ENCODE measurements around the gene TMEM248.
A peak's percentile ranks its signal among the peaks of the same experiment; 100 is the strongest.
"Not testable (repeated sequence)": the region's sequence is repeated elsewhere in the genome, so short reads cannot be mapped to it uniquely, and the experiment has no call there.

TMEM248 gene, protein sequence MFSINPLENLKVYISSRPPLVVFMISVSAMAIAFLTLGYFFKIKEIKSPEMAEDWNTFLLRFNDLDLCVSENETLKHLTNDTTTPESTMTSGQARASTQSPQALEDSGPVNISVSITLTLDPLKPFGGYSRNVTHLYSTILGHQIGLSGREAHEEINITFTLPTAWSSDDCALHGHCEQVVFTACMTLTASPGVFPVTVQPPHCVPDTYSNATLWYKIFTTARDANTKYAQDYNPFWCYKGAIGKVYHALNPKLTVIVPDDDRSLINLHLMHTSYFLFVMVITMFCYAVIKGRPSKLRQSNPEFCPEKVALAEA

DNA sequence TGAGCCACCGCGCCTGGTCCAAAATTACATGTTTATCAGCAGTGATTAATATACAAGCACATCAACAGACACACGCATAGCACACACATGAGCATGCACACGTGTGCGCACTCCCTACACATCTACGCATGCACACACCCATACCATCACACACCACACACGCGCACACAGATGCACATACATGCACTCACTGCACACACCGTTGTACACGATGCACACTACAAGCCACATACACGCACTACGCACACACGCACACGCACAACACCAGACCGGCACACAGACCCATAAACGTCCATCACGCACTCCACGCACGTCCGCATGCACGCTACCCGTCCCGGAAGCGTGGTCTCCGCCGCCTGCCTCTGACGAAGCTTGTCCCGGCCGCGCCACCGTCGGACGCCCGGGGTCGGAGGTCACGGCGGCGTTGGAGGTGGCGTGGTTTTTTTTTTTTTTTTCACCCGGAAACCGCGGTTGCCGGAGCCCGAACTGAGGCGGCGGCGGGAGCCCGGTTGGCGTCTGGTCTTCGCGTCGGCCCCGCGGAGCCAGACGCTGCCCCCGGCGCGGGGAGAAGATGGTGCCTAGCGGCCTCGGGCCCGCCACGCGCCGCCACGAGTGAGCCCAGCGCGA is at the start of gene TMEM248:
TMEM248 (plus strand) TSS at position 457 of the 627 bp plus-strand sequence. CDS start 20,641 bp downstream, outside the sequence.
- H3K27ac Mint-ChIP-seq = peak within 1 kb of the TSS; percentile 96 to 99
- no peaks in the 10 kb centered on the region for H3K9me3 Mint-ChIP-seq
- DNase-seq (peak; percentile 88 to 94), ATAC-seq (peak; percentile 97)
- H3K27me3 Mint-ChIP-seq = no peaks in the 10 kb centered on the region
- peak within 1 kb of the TSS; percentile 89 to 99 for H3K4me3 Mint-ChIP-seq
- H3K4me1 Mint-ChIP-seq = peaks cover 35% of the 10 kb centered on the region

- H3K27me3 Mint-ChIP-seq = no peaks in the 10 kb centered on the region
- peaks cover 29% of the 10 kb centered on the region for H3K4me1 Mint-ChIP-seq
- no peaks in the 10 kb centered on the region for H3K9me3 Mint-ChIP-seq
- no peak overlapping the region for H3K4me3 Mint-ChIP-seq
- DNase-seq (no peak), ATAC-seq (no peak)
- no peak overlapping the region for H3K27ac Mint-ChIP-seq
These were observed 47.5 kb upstream of the TMEM248 start for GRCh38 chr7:66873476-66873875.

GRCh38 chr7:66877577-66878300 is 43.3 kb upstream of the TMEM248 start:
- ATAC-seq (peak; percentile 72), DNase-seq (no peak)
- Mint-ChIP-seq H3K27me3 (no peaks in the 10 kb centered on the region), H3K4me1 (peaks cover 15% of the 10 kb centered on the region), H3K9me3 (no peaks in the 10 kb centered on the region), H3K27ac (peak overlapping the region; percentile 50 to 80), H3K4me3 (no peak overlapping the region)

- peak overlapping the region in 1 of 2 donors; percentile 36 for H3K27ac Mint-ChIP-seq
- not testable (repeated sequence) for H3K4me3 Mint-ChIP-seq, H3K27me3 Mint-ChIP-seq, ATAC-seq, H3K9me3 Mint-ChIP-seq, DNase-seq
- peaks cover 15% of the 10 kb centered on the region for H3K4me1 Mint-ChIP-seq
These were observed 42.7 kb upstream of the TMEM248 start for GRCh38 chr7:66878301-66878685.

GRCh38 chr7:66880053-66880452 is 41.0 kb upstream of the TMEM248 start:
- no peak for DNase-seq
- Mint-ChIP-seq H3K27me3 (no peaks in the 10 kb centered on the region), H3K9me3 (no peaks in the 10 kb centered on the region), H3K4me1 (peaks cover 27% of the 10 kb centered on the region), H3K4me3 (no peak overlapping the region), H3K27ac (no peak overlapping the region)
- no peak for ATAC-seq

DNA sequence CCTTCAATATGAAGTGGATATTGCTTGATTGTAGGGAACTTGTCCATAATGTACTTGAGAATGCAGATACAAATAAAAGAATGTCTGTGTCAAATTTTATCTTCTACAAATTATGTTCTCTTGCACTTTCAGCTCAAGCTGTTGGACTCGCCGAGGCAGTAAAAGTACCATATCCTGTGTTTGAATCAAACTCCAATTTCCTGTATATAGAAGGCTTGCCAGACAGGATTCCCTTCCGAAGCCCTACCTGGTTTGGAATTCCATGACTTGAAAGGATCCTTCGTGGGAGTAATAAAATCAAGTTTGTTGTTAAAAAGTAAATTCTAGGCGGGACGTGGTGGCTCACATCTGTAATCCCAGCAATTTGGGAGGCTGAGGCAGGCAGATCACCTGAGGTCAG is 40.4 kb upstream of the TMEM248 start:
- DNase-seq, H3K27ac Mint-ChIP-seq, ATAC-seq, H3K4me3 Mint-ChIP-seq, H3K27me3 Mint-ChIP-seq, H3K9me3 Mint-ChIP-seq: not testable (repeated sequence)
- peaks cover 32% of the 10 kb centered on the region for H3K4me1 Mint-ChIP-seq

DNA sequence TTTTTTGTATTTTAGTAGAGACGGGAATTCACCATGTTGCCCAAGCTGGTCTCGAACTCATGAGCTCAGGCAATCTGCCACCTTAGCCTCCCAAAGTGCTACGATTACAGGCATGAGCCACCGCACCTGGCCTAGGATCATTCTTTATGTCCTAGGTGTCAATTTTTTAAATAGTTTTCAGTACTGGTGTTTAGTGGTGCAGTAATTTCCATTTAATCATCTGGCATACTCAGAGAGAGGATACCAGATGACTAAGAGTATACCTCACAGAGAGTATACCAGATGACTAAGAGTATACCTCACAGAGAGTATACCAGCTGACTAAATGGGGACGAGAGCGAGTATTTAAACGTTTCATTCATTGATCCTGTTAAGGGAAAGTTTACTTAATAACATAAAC is 37.3 kb upstream of the TMEM248 start:
- peak; percentile 83 for ATAC-seq
- H3K4me3 Mint-ChIP-seq = no peak overlapping the region
- peak overlapping the region; percentile 65 to 83 for H3K27ac Mint-ChIP-seq
- H3K4me1 Mint-ChIP-seq = peaks cover 43% of the 10 kb centered on the region
- no peaks in the 10 kb centered on the region for H3K9me3 Mint-ChIP-seq
- no peak for DNase-seq
- H3K27me3 Mint-ChIP-seq = no peaks in the 10 kb centered on the region

- not testable (repeated sequence) for H3K27me3 Mint-ChIP-seq, H3K4me3 Mint-ChIP-seq, H3K9me3 Mint-ChIP-seq, DNase-seq, ATAC-seq, H3K27ac Mint-ChIP-seq
- peaks cover 43% of the 10 kb centered on the region for H3K4me1 Mint-ChIP-seq
These were observed 36.5 kb upstream of the TMEM248 start for GRCh38 chr7:66884556-66884955.

DNA sequence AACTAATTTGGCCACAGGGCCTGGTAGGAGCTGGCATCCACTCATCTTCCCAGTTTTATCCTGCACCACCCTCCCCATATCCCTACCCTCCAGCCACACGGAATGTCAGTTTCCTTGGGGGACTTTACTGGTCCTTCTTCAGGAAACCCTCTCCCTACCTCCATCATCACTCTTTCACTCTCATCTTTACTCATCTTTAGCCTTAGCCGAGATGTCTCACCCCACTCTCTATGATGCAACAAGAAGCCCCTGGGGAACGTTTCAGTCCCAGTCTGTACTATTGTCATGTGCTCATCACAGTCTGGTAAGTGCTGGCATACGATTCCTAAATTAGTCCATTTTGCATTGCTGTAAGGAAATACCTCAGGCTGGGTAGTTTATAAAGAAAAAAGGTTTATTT is 34.9 kb upstream of the TMEM248 start:
- no peaks in the 10 kb centered on the region for H3K9me3 Mint-ChIP-seq
- H3K27me3 Mint-ChIP-seq = no peaks in the 10 kb centered on the region
- DNase-seq (peak in 1 of 2 donors; percentile 21), ATAC-seq (peak; percentile 48)
- H3K4me3 Mint-ChIP-seq = peak overlapping the region in 1 of 2 donors; percentile 6
- H3K27ac Mint-ChIP-seq = peak overlapping the region in 1 of 2 donors; percentile 21
- peaks cover 43% of the 10 kb centered on the region for H3K4me1 Mint-ChIP-seq

GRCh38 chr7:66888223-66888622 is 32.8 kb upstream of the TMEM248 start:
- not testable (repeated sequence) for H3K9me3 Mint-ChIP-seq, DNase-seq, H3K27me3 Mint-ChIP-seq, ATAC-seq, H3K4me3 Mint-ChIP-seq
- Mint-ChIP-seq H3K4me1 (peaks cover 43% of the 10 kb centered on the region), H3K27ac (peak overlapping the region in 1 of 2 donors; percentile 63)

DNA sequence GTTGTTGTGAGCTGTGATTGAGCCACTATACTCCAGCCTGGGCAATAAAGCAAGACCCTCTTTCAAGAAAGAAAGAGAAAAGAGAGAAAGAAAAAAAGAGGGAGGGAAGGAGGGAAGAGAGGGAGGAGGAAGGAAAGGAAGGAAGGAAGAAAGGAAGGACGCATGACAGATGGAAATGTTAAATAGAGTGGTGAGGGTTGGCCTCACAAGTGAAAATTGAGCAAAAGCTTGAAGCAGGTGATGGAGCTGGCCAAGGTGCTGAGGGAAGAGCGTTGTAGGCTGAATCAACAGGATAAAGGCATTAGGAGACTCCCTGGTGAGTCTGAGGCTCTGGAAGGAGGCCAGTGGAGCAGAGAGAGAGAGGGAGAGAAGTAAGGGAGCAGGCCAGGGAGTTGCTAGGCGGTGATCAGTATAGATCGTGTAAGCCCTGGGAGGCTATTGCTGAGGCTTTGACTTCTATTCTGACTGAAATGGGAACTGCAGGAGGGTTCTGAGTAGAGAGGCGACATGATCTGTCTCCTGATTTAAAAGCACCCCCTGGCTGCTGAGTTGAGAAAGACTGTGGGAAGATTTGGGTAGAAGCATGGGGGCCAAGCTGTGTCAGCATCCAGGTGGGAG is 26.5 kb upstream of the TMEM248 start:
- ATAC-seq (no peak), DNase-seq (no peak)
- Mint-ChIP-seq H3K27ac (peak overlapping the region; percentile 29 to 34), H3K9me3 (no peaks in the 10 kb centered on the region), H3K4me1 (no peaks in the 10 kb centered on the region), H3K4me3 (no peak overlapping the region), H3K27me3 (no peaks in the 10 kb centered on the region)

- DNase-seq = no peak
- ATAC-seq = no peak
- Mint-ChIP-seq H3K9me3 (no peaks in the 10 kb centered on the region), H3K27ac (no peak overlapping the region), H3K4me1 (no peaks in the 10 kb centered on the region), H3K27me3 (no peaks in the 10 kb centered on the region), H3K4me3 (no peak overlapping the region)
These were observed 24.6 kb upstream of the TMEM248 start for GRCh38 chr7:66896441-66896840.

GRCh38 chr7:66899552-66900280 is 21.3 kb upstream of the TMEM248 start:
- DNase-seq = no peak
- Mint-ChIP-seq H3K27ac (no peak overlapping the region), H3K4me3 (no peak overlapping the region), H3K27me3 (no peaks in the 10 kb centered on the region), H3K4me1 (no peaks in the 10 kb centered on the region), H3K9me3 (no peaks in the 10 kb centered on the region)
- ATAC-seq = no peak

GRCh38 chr7:66901941-66902843 is 18.8 kb upstream of the TMEM248 start:
- H3K27ac Mint-ChIP-seq = peak overlapping the region in 1 of 2 donors; percentile 95
- ATAC-seq = no peak
- H3K4me1 Mint-ChIP-seq = no peaks in the 10 kb centered on the region
- H3K4me3 Mint-ChIP-seq = no peak overlapping the region
- no peaks in the 10 kb centered on the region for H3K27me3 Mint-ChIP-seq
- no peaks in the 10 kb centered on the region for H3K9me3 Mint-ChIP-seq
- DNase-seq = no peak
